Caco-2 (cell line): ENCODE data around the gene CROCC. TPM values are rescaled to one million over a fixed set of nuclear protein-coding genes. Genes with fewer than 3 reads are reported as not detected.
A peak's percentile ranks its signal among the peaks of the same experiment; 100 is the strongest.
"Not testable (repeated sequence)": the region's sequence is repeated elsewhere in the genome, so short reads cannot be mapped to it uniquely, and the experiment has no call there.

Experiments
- BruUV-seq: library from RNA; stranded (reverse); fragments of 400-500 nt; replicated peaks from 2 replicates; lab custom pipeline; 2021; lab: Mats Ljungman, UMichigan
- CTCF ChIA-PET: fragments of 300-600 bp; sonication (Branson Sonifier 250); formaldehyde crosslinking; loops from one replicate; lab custom pipeline; 2022; ENCODE audit warnings: antibody characterized with exemption; lab: Charles Lee
- POLR2A ChIA-PET: fragments of 300-600 bp; sonication (Branson Sonifier 250); formaldehyde crosslinking; loops from one replicate; lab custom pipeline; 2022; ENCODE audit warnings: antibody characterized with exemption; lab: Charles Lee
- DNase-seq, 2 experiments: peaks; one replicate each; pipeline versions ENCODE4 v3.0.0 to v3.0.0-alpha.2; 2020 to 2022
- H3K27me3 ChIP-seq: replicated peaks from 2 replicates; pipeline ENCODE4 v1.6.0; 2011; ENCODE audit warnings: low read length; ENCODE audit not compliant: control insufficient read depth, insufficient read depth
- H3K36me3 ChIP-seq: 2 replicates; pipeline ENCODE4 v1.5.1; 2011; ENCODE audit warnings: low read length; ENCODE audit not compliant: control insufficient read depth, insufficient read depth
- H3K4me1 ChIP-seq: fragments of 250-450 bp; sonication (Bioruptor Pico); 2 replicates; pipeline ENCODE4 v1.5.1; 2020; ENCODE audit warnings: mild to moderate bottlenecking
- H3K4me3 ChIP-seq: 2 replicates; pipeline ENCODE4 v1.5.1; 2011; ENCODE audit warnings: low read depth, mild to moderate bottlenecking, control low read depth, low read length
- H3K9me3 ChIP-seq: fragments of 250-450 bp; sonication (Bioruptor Pico); 2 replicates; pipeline ENCODE4 v1.5.1; 2020; ENCODE audit warnings: mild to moderate bottlenecking, moderate library complexity
- H3K27ac Mint-ChIP-seq: one replicate; pipeline ENCODE4 v1.8.0; 2022; ENCODE audit warnings: mixed read lengths; ENCODE audit not compliant: unreplicated experiment
- H3K27me3 Mint-ChIP-seq: one replicate; pipeline ENCODE4 v1.8.0; 2022; ENCODE audit warnings: mixed read lengths; ENCODE audit not compliant: insufficient read depth, unreplicated experiment
- H3K36me3 Mint-ChIP-seq: one replicate; pipeline ENCODE4 v1.8.0; 2022; ENCODE audit warnings: mild to moderate bottlenecking, mixed read lengths; ENCODE audit not compliant: insufficient read depth, unreplicated experiment
- H3K4me1 Mint-ChIP-seq: one replicate; pipeline ENCODE4 v1.8.0; 2022; ENCODE audit warnings: low read depth, mixed read lengths; ENCODE audit not compliant: unreplicated experiment
- H3K4me3 Mint-ChIP-seq: one replicate; pipeline ENCODE4 v1.8.0; 2022; ENCODE audit warnings: mild to moderate bottlenecking, moderate library complexity, mixed read lengths; ENCODE audit not compliant: unreplicated experiment
- H3K9me3 Mint-ChIP-seq: one replicate; pipeline ENCODE4 v1.8.0; 2022; ENCODE audit warnings: mixed read lengths; ENCODE audit not compliant: unreplicated experiment
- intact Hi-C: fragments of 100-400 bp; cut with micrococcal nuclease; formaldehyde crosslinking; loops from one replicate; pipeline ENCODE4 v1.10.0; 2022; ENCODE audit not compliant: unreplicated experiment
- total RNA-seq: library from RNA; stranded (reverse); gene quantifications from 2 replicates; pipeline ENCODE4 v1.2.3, GENCODE V29; 2022
- TF ChIP-seq, protein P1 (sequence below), 2 experiments: fragments of 200-600 bp in 1 of 2; IDR thresholded peaks; 1 replicate in 1 of 2; 2 replicates in 1 of 2; pipeline versions ENCODE4 v1.5.1 to v1.8.0; 2011 to 2022; ENCODE audit warnings: antibody characterized with exemption in 1 of 2, control low read depth in 1 of 2, inconsistent platforms in 1 of 2, low read depth in 1 of 2, low read length in 1 of 2, mild to moderate bottlenecking in 1 of 2, moderate library complexity in 1 of 2; ENCODE audit not compliant: insufficient read depth in 1 of 2, severe bottlenecking in 1 of 2, unreplicated experiment in 1 of 2

The CROCC gene
- total RNA-seq, 1 experiment from 2014 or later = 7.6 TPM

DNA sequence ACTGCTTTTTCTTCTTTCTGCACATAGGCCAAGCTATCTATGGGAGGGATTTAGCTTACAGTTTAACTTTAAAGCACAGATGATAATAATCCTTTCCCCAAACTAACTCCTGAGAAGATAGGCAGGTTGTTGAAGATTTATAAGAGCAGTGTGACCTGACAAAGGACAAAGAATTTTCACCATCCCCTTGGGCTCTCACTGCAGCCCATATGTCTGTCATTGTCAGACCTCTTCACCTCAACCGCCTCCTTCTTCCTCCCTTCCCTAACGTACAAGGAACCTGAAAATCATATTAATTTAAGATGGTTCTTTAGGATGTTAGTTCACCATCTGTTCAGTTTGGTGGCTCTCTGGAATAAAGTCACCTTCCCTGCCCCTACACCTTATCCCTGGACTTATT is 21.0 kb upstream of the CROCC start:
- peaks cover 24% of the 10 kb centered on the region for H3K36me3 Mint-ChIP-seq
- intact Hi-C loops = loop anchor here (2.0 kb wide), 1 partner anchor 280 kb away; no protein-coding TSS in a partner anchor
- H3K9me3 Mint-ChIP-seq = no peaks in the 10 kb centered on the region

DNA sequence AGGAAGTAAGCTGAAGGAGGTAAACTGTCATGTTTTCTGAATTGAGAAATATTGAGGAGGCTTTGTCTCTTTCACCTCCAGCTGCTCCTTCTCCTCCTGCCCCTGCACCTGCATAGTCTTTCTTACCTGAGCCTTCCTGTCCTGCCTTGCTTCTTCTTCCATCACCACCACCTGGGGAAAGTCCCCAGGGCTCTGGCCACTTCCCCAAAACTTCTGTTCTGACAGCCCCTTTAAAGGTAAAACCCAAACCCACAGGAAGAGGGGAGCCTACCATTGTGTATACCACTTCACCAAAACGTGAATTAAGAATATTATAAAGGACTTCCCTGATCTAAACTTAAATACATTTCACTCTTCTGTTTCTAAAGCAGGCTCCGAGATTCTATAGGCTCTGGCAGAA is 20.4 kb upstream of the CROCC start:
- POLR2A ChIA-PET = not testable (repeated sequence)

More for the DNA sequence above, 21.0 kb upstream of the CROCC start:
- no TSS peak for BruUV-seq
- TF ChIP-seq, protein P1, sequence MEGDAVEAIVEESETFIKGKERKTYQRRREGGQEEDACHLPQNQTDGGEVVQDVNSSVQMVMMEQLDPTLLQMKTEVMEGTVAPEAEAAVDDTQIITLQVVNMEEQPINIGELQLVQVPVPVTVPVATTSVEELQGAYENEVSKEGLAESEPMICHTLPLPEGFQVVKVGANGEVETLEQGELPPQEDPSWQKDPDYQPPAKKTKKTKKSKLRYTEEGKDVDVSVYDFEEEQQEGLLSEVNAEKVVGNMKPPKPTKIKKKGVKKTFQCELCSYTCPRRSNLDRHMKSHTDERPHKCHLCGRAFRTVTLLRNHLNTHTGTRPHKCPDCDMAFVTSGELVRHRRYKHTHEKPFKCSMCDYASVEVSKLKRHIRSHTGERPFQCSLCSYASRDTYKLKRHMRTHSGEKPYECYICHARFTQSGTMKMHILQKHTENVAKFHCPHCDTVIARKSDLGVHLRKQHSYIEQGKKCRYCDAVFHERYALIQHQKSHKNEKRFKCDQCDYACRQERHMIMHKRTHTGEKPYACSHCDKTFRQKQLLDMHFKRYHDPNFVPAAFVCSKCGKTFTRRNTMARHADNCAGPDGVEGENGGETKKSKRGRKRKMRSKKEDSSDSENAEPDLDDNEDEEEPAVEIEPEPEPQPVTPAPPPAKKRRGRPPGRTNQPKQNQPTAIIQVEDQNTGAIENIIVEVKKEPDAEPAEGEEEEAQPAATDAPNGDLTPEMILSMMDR (IDR thresholded peaks at IDR 0.05; ENCODE audit: insufficient read depth in 1 of 2, low read depth in 1 of 2, low read length in 1 of 2, severe bottlenecking in 1 of 2, unreplicated experiment in 1 of 2) = peak in 1 of 2 experiments; percentile 32
- Histone ChIP-seq H3K36me3 (no peaks in the 10 kb centered on the region), H3K9me3 (no peaks in the 10 kb centered on the region), H3K4me1 (0 out of 2 replicates have a peak, but pooled peaks cover 4% of the 10 kb centered on the region), H3K27me3 (no peaks in the 10 kb centered on the region), H3K4me3 (no peak overlapping the region)
- Mint-ChIP-seq H3K27me3 (no peaks in the 10 kb centered on the region), H3K27ac (peak overlapping the region; percentile 58), H3K4me1 (peaks cover 25% of the 10 kb centered on the region), H3K4me3 (no peak overlapping the region)
- peak in 1 of 2 experiments; percentile 64 for DNase-seq
- ChIA-PET CTCF (interaction anchor here (0.6 to 1.0 kb wide), 4 partner anchors 276 to 426 kb away, joined by 3 to 6 read pairs (median 4); no protein-coding TSS in a partner anchor), POLR2A (no interaction called here)

DNA sequence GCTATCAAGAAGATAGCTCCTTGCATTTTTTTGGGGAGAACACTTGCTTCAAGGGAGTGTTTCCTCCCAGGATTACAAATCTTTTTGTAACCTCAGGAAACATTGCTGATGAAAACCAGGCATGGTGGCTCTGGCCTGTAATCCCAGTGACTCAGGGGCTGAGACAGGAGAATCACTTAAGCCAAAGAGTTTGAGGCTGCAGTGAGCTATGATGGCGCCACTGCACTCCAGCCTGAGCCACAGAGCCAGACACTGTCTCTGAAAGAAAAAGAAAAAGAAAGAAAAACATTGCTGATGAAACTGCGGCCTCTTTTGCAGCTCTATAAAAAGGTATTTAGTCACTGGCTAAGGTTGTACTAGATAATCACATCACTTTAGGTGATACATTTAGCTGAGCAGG is 18.7 kb upstream of the CROCC start:
- Mint-ChIP-seq H3K36me3 (peaks cover 15% of the 10 kb centered on the region), H3K4me3 (no peak overlapping the region), H3K27me3 (no peaks in the 10 kb centered on the region), H3K4me1 (peaks cover 12% of the 10 kb centered on the region), H3K9me3 (no peaks in the 10 kb centered on the region), H3K27ac (no peak overlapping the region)
- no peak for DNase-seq
- Histone ChIP-seq H3K36me3 (no peaks in the 10 kb centered on the region), H3K4me1 (0 out of 2 replicates have a peak, but pooled peaks cover 4% of the 10 kb centered on the region), H3K27me3 (no peaks in the 10 kb centered on the region), H3K4me3 (peak overlapping the region; percentile 53), H3K9me3 (no peaks in the 10 kb centered on the region; the same call in 1 of the 2 replicates)
- intact Hi-C loops = no loop called here
- ChIA-PET CTCF (interaction anchor here (1.7 kb wide), 1 partner anchor 282 kb away, joined by 4 read pairs; no protein-coding TSS in a partner anchor), POLR2A (no interaction called here)
- BruUV-seq = no TSS peak
- TF ChIP-seq, protein P1 (IDR thresholded peaks at IDR 0.05; ENCODE audit: insufficient read depth in 1 of 2, low read depth in 1 of 2, low read length in 1 of 2, severe bottlenecking in 1 of 2, unreplicated experiment in 1 of 2) = no peak

More for the DNA sequence above, 20.4 kb upstream of the CROCC start:
- intact Hi-C loops = loop anchor here (2.0 kb wide), 1 partner anchor 281 kb away; no protein-coding TSS in a partner anchor
- H3K27me3 Mint-ChIP-seq, CTCF ChIA-PET, H3K4me3 Mint-ChIP-seq, BruUV-seq, H3K27me3 ChIP-seq, H3K36me3 ChIP-seq, H3K9me3 Mint-ChIP-seq, H3K9me3 ChIP-seq, DNase-seq, H3K4me3 ChIP-seq, H3K4me1 ChIP-seq: not testable (repeated sequence)
- Mint-ChIP-seq H3K27ac (peak overlapping the region; percentile 58), H3K36me3 (peaks cover 18% of the 10 kb centered on the region), H3K4me1 (peaks cover 25% of the 10 kb centered on the region)
